ENCODE measurements around the gene C11orf91.
"Not testable (repeated sequence)": the region's sequence is repeated elsewhere in the genome, so short reads cannot be mapped to it uniquely, and the experiment has no call there.

Gene C11orf91

DNA sequence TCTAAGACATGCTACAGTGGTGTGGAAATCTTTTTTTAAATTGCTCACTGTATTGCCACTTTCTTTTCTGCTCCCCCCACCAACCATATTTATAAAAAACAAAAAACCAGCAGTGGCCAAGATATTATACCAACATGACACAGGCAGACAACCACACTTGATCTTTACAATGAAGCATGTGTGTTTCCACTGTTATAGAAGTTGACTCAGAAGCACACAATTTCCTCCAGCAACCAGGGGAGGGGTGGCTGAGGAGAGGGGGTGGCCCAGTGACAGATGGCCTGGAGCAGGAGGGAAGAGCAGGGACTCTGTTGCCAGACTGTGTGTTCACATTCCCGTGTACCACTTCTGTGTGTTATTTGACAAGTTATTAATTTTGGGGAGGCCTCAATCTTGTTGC lies 20.8 kb upstream of the C11orf91 start:
- Histone ChIP-seq H3K9ac (ENCODE audit: low read depth in 1 of 2, low read length in 2 of 2) (no peak overlapping the region), H3K9me3 (ENCODE audit: control insufficient read depth in 2 of 2, low read length in 2 of 2) (no peaks in the 10 kb centered on the region), H3K4me1 (ENCODE audit: control insufficient read depth in 2 of 2, insufficient read depth in 2 of 2, low read length in 2 of 2) (peaks cover 12 to 18% of the 10 kb centered on the region in 2 donors), H3K27me3 (ENCODE audit: control insufficient read depth in 2 of 2, insufficient read depth in 2 of 2, low read length in 2 of 2) (no peaks in the 10 kb centered on the region), H3K36me3 (ENCODE audit: control insufficient read depth in 2 of 2, insufficient read depth in 2 of 2, low read length in 2 of 2) (peaks cover 27 to 33% of the 10 kb centered on the region in 2 donors), H3K4me3 (ENCODE audit: low read length in 2 of 2) (no peak overlapping the region), H3K27ac (ENCODE audit: low read depth in 2 of 2, low read length in 2 of 2) (no peak overlapping the region)

DNA sequence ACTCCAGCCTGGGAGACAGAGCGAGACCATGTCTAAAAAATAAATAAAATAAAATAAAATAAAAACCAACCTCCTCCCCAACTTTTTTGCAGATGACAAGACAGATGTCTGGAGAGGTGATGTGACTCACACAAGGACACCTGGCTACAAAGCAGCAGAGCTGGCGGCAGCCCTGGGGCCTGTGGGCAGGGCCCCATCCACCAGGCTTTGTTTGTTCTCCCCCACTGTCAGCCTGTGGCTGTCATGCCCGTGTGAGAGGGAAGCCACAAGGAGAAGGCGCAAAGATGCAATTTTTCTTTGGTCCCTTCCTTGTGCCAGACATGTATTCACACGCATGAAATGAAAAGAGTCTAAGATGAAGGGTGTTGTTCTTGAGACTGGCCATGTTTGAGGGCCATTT lies 19.0 kb upstream of the C11orf91 start:
- peaks cover 29 to 38% of the 10 kb centered on the region in 2 donors for H3K36me3 ChIP-seq (ENCODE audit: control insufficient read depth in 2 of 2, insufficient read depth in 2 of 2, low read length in 2 of 2)

DNA sequence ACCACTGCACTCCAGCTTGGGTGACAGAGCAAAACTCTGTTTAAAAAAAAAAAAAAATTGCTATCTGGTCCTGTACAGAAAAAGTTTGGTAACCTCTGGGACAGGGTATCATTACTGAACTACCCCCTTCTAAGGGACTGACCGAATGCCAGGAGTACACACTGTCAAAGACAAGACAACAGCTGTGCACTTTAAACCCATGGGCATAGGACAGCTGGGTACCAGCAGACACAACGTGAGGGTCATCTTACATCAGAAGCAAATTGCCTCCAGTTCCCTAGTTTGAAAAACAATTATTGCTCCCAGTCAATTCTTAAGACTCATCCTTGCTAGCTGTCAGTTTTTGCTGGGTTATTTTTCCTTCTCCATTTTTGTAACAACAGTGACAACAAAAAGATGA lies 17.8 kb upstream of the C11orf91 start:
- Histone ChIP-seq H3K27ac (ENCODE audit: low read depth in 2 of 2, low read length in 2 of 2) (no peak overlapping the region), H3K9ac (ENCODE audit: low read depth in 1 of 2, low read length in 2 of 2) (no peak overlapping the region), H3K36me3 (ENCODE audit: control insufficient read depth in 2 of 2, insufficient read depth in 2 of 2, low read length in 2 of 2) (peaks cover 34 to 45% of the 10 kb centered on the region in 2 donors), H3K4me1 (ENCODE audit: control insufficient read depth in 2 of 2, insufficient read depth in 2 of 2, low read length in 2 of 2) (peaks cover 8 to 24% of the 10 kb centered on the region in 2 donors), H3K9me3 (ENCODE audit: control insufficient read depth in 2 of 2, low read length in 2 of 2) (no peaks in the 10 kb centered on the region), H3K27me3 (ENCODE audit: control insufficient read depth in 2 of 2, insufficient read depth in 2 of 2, low read length in 2 of 2) (no peaks in the 10 kb centered on the region), H3K4me3 (ENCODE audit: low read length in 2 of 2) (no peak overlapping the region)

More for the DNA sequence above, 19.0 kb upstream of the C11orf91 start:
- no peak overlapping the region for H3K27ac ChIP-seq (ENCODE audit: low read depth in 2 of 2, low read length in 2 of 2)
- peaks cover 12 to 26% of the 10 kb centered on the region in 2 donors for H3K4me1 ChIP-seq (ENCODE audit: control insufficient read depth in 2 of 2, insufficient read depth in 2 of 2, low read length in 2 of 2)
- H3K9me3 ChIP-seq (ENCODE audit: control insufficient read depth in 2 of 2, low read length in 2 of 2) = no peaks in the 10 kb centered on the region
- no peaks in the 10 kb centered on the region for H3K27me3 ChIP-seq (ENCODE audit: control insufficient read depth in 2 of 2, insufficient read depth in 2 of 2, low read length in 2 of 2)
- no peak overlapping the region for H3K4me3 ChIP-seq (ENCODE audit: low read length in 2 of 2)
- H3K9ac ChIP-seq (ENCODE audit: low read depth in 1 of 2, low read length in 2 of 2) = no peak overlapping the region

DNA sequence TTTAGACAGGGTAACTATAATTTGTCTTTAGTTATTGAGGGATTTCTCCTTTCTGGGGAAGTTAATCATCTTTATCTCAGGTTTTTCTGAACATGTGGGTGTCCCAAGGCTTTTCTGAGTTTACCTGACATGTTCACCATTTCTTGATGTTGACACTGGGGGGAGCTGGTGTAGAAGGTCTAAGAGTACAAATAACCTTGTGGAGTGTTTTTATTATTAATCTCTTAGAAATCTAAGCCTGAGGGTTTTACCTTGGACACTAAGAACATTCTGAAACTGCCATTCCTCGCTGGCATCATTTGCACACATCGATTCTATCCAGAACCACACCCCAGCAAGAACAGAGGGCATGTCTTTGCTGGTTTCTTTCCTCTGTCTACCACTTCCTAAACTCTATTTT lies 15.6 kb upstream of the C11orf91 start:
- H3K9ac ChIP-seq (ENCODE audit: low read depth in 1 of 2, low read length in 2 of 2) = no peak overlapping the region
- peaks cover 29 to 39% of the 10 kb centered on the region in 2 donors for H3K36me3 ChIP-seq (ENCODE audit: control insufficient read depth in 2 of 2, insufficient read depth in 2 of 2, low read length in 2 of 2)

DNA sequence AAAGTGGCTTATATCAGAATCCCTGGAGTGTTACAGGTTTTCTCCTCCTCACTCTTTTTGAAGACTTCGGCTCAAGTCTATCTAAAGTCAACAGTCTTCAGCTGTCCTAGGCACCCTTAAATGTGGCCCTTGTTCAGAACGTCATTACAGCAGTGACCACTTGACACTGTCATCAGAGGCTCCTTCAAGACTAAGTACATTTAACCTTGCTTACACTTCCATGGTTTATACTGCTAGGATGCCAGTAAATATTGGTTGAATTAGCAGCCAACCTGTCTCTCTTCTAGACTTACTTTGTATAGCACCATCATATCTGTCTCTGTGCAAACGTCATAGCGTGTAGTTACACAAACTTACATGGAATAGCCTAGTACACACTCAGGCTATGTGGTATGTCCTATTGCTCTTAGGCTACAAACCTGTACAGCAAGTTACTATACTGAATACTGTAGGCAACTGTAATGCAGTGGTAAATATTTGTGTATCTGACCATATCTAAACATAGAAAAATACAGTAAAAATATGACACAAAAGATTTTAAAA lies 13.3 kb upstream of the C11orf91 start:
- Histone ChIP-seq H3K9ac (ENCODE audit: low read depth in 1 of 2, low read length in 2 of 2) (no peak overlapping the region), H3K36me3 (ENCODE audit: control insufficient read depth in 2 of 2, insufficient read depth in 2 of 2, low read length in 2 of 2) (peaks cover 34 to 39% of the 10 kb centered on the region in 2 donors), H3K9me3 (ENCODE audit: control insufficient read depth in 2 of 2, low read length in 2 of 2) (no peaks in the 10 kb centered on the region), H3K27ac (ENCODE audit: low read depth in 2 of 2, low read length in 2 of 2) (no peak overlapping the region), H3K4me3 (ENCODE audit: low read length in 2 of 2) (no peak overlapping the region), H3K4me1 (ENCODE audit: control insufficient read depth in 2 of 2, insufficient read depth in 2 of 2, low read length in 2 of 2) (peaks cover 3 to 16% of the 10 kb centered on the region in 2 donors), H3K27me3 (ENCODE audit: control insufficient read depth in 2 of 2, insufficient read depth in 2 of 2, low read length in 2 of 2) (no peaks in the 10 kb centered on the region)

More for the DNA sequence above, 15.6 kb upstream of the C11orf91 start:
- no peak overlapping the region for H3K27ac ChIP-seq (ENCODE audit: low read depth in 2 of 2, low read length in 2 of 2)
- no peaks in the 10 kb centered on the region for H3K27me3 ChIP-seq (ENCODE audit: control insufficient read depth in 2 of 2, insufficient read depth in 2 of 2, low read length in 2 of 2)
- no peaks in the 10 kb centered on the region for H3K9me3 ChIP-seq (ENCODE audit: control insufficient read depth in 2 of 2, low read length in 2 of 2)
- H3K4me1 ChIP-seq (ENCODE audit: control insufficient read depth in 2 of 2, insufficient read depth in 2 of 2, low read length in 2 of 2) = peaks cover 3 to 16% of the 10 kb centered on the region in 2 donors
- H3K4me3 ChIP-seq (ENCODE audit: low read length in 2 of 2) = no peak overlapping the region

DNA sequence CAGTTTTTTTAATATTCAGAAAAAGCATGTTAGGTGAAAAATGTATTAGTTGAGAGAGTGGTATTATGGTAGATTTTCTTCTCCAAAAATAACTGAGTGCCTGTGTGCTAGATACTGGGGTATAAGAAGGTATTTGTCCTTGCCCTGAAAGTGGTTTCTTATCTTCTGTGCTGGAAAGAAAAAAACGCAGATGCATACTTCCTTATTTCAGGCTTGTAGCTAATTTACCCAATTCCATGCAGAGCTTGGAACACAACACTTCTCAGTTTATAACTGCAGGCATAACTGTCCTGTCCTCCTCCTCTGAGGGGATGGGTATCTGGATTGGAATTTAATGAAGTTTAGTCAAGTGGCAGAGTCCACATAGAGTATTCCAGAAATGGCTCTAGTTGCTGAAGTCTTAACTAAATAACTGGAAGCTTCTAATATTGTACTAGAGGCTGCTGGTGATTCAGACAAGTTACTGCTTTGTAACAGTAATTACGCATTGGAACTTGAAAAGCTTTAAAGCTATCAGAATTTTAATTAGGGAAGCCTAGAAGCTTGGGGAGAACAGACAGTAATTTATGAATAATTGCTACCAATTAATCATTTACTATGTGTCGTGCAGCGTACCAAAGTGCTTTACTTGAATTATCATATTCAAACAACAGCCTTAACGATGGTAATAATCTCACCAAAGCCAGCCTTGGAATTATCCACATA lies 12.7 kb upstream of the C11orf91 start:
- Histone ChIP-seq H3K36me3 (ENCODE audit: control insufficient read depth in 2 of 2, insufficient read depth in 2 of 2, low read length in 2 of 2) (peaks cover 36 to 38% of the 10 kb centered on the region in 2 donors), H3K27ac (ENCODE audit: low read depth in 2 of 2, low read length in 2 of 2) (no peak overlapping the region), H3K9me3 (ENCODE audit: control insufficient read depth in 2 of 2, low read length in 2 of 2) (no peaks in the 10 kb centered on the region), H3K9ac (ENCODE audit: low read depth in 1 of 2, low read length in 2 of 2) (no peak overlapping the region), H3K27me3 (ENCODE audit: control insufficient read depth in 2 of 2, insufficient read depth in 2 of 2, low read length in 2 of 2) (no peaks in the 10 kb centered on the region), H3K4me1 (ENCODE audit: control insufficient read depth in 2 of 2, insufficient read depth in 2 of 2, low read length in 2 of 2) (peaks cover 3 to 16% of the 10 kb centered on the region in 2 donors), H3K4me3 (ENCODE audit: low read length in 2 of 2) (no peak overlapping the region)

DNA sequence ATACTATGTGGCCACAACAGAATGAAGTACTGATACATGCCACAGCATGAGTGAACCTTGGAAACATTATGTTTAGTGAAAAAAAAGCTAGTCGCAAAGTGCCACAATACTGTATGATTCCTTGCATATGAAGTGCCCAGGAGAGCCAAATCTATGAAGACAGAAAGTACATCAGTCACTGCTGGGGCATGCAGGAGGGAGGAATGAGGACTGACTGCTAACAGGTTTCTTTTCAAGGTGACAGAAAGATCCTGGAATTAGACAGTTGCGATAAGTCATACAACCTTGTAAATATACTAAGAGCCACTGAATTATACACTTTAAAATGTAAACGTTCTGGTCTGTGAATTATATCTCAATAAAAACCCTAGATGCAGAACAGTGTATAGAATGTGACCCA lies 11.8 kb upstream of the C11orf91 start:
- H3K36me3 ChIP-seq (ENCODE audit: control insufficient read depth in 2 of 2, insufficient read depth in 2 of 2, low read length in 2 of 2) = peaks cover 36 to 41% of the 10 kb centered on the region in 2 donors
- H3K4me3 ChIP-seq (ENCODE audit: low read length in 2 of 2) = no peak overlapping the region
- H3K27me3 ChIP-seq (ENCODE audit: control insufficient read depth in 2 of 2, insufficient read depth in 2 of 2, low read length in 2 of 2) = no peaks in the 10 kb centered on the region
- no peak overlapping the region for H3K27ac ChIP-seq (ENCODE audit: low read depth in 2 of 2, low read length in 2 of 2)
- H3K4me1 ChIP-seq (ENCODE audit: control insufficient read depth in 2 of 2, insufficient read depth in 2 of 2, low read length in 2 of 2) = peaks cover 3 to 16% of the 10 kb centered on the region in 2 donors
- H3K9ac ChIP-seq (ENCODE audit: low read depth in 1 of 2, low read length in 2 of 2) = no peak overlapping the region
- H3K9me3 ChIP-seq (ENCODE audit: control insufficient read depth in 2 of 2, low read length in 2 of 2) = no peaks in the 10 kb centered on the region

DNA sequence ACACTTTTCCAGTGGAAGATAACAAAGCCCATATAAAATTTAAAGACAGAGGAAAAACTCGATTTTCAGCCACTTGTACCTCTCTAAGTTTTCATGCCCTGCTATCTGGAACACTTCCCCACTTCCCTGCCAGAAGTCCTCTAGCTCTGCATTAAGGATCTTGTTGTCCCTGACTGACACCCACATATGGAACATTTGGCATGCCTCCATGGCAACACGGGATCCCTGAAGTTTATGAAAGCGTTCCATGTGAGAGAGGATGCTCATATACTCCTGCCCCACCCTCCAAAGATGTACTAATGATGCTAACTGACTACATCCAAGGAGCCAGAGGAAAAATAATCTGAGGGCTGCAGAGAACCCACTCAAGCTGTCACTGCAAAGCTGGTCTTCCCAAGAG lies 8.8 kb upstream of the C11orf91 start:
- no peak overlapping the region for H3K9ac ChIP-seq (ENCODE audit: low read depth in 1 of 2, low read length in 2 of 2)
- H3K4me1 ChIP-seq (ENCODE audit: control insufficient read depth in 2 of 2, insufficient read depth in 2 of 2, low read length in 2 of 2) = peaks cover 0 to 3% of the 10 kb centered on the region in 2 donors
- peaks cover 31 to 34% of the 10 kb centered on the region in 2 donors for H3K36me3 ChIP-seq (ENCODE audit: control insufficient read depth in 2 of 2, insufficient read depth in 2 of 2, low read length in 2 of 2)
- H3K9me3 ChIP-seq (ENCODE audit: control insufficient read depth in 2 of 2, low read length in 2 of 2) = no peaks in the 10 kb centered on the region
- H3K27ac ChIP-seq (ENCODE audit: low read depth in 2 of 2, low read length in 2 of 2) = no peak overlapping the region
- no peak overlapping the region for H3K4me3 ChIP-seq (ENCODE audit: low read length in 2 of 2)
- no peaks in the 10 kb centered on the region for H3K27me3 ChIP-seq (ENCODE audit: control insufficient read depth in 2 of 2, insufficient read depth in 2 of 2, low read length in 2 of 2)

DNA sequence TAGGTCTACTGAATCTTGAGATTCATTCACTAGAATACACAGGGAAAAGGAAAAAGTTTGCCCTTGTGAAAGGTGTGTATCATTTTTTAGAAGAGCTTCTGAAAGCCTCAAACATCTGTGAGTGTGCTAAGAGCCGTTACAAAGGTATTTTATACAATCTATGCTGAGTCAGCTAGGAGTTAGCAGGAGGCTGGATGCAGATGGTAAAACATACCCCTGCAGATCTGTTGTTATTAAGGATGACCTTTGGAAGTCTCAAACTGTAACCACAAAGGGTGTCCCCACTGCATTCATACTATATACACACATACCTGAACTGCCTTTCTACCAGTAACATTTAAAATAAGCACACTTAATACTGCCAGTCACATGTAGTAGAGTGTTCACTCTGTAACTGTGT lies 8.4 kb upstream of the C11orf91 start:
- H3K9ac ChIP-seq (ENCODE audit: low read depth in 1 of 2, low read length in 2 of 2) = no peak overlapping the region
- no peaks in the 10 kb centered on the region for H3K9me3 ChIP-seq (ENCODE audit: control insufficient read depth in 2 of 2, low read length in 2 of 2)
- peaks cover 28 to 32% of the 10 kb centered on the region in 2 donors for H3K36me3 ChIP-seq (ENCODE audit: control insufficient read depth in 2 of 2, insufficient read depth in 2 of 2, low read length in 2 of 2)
- H3K27me3 ChIP-seq (ENCODE audit: control insufficient read depth in 2 of 2, insufficient read depth in 2 of 2, low read length in 2 of 2) = no peaks in the 10 kb centered on the region
- H3K4me3 ChIP-seq (ENCODE audit: low read length in 2 of 2) = no peak overlapping the region
- no peak overlapping the region for H3K27ac ChIP-seq (ENCODE audit: low read depth in 2 of 2, low read length in 2 of 2)
- H3K4me1 ChIP-seq (ENCODE audit: control insufficient read depth in 2 of 2, insufficient read depth in 2 of 2, low read length in 2 of 2) = peaks cover 3 to 7% of the 10 kb centered on the region in 2 donors

DNA sequence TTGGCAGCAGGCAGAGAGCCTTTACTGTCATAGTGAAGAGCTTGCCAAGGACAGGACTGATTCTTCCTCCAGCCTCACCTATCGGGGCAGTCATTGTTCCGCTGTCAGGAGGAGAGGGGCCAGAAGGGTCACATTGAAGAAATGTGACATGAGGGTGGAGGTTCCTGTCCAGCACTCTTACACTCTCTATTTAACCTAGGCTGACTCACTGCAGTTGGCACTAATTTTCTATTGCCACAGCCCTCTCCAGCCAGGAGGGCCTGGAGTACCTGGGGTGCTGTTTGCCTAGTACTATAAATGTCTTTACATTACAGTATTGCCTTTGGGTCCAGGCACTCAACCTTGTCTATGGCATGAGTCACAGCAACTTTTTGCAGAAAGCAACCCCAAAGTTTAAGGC lies 7.2 kb upstream of the C11orf91 start:
- H3K36me3 ChIP-seq (ENCODE audit: control insufficient read depth in 2 of 2, insufficient read depth in 2 of 2, low read length in 2 of 2) = peaks cover 25 to 29% of the 10 kb centered on the region in 2 donors
- not testable (repeated sequence) for H3K27ac ChIP-seq (ENCODE audit: low read depth in 2 of 2, low read length in 2 of 2); H3K9me3 ChIP-seq (ENCODE audit: control insufficient read depth in 2 of 2, low read length in 2 of 2); H3K27me3 ChIP-seq (ENCODE audit: control insufficient read depth in 2 of 2, insufficient read depth in 2 of 2, low read length in 2 of 2); H3K9ac ChIP-seq (ENCODE audit: low read depth in 1 of 2, low read length in 2 of 2); H3K4me3 ChIP-seq (ENCODE audit: low read length in 2 of 2)
- H3K4me1 ChIP-seq (ENCODE audit: control insufficient read depth in 2 of 2, insufficient read depth in 2 of 2, low read length in 2 of 2) = peaks cover 8 to 14% of the 10 kb centered on the region in 2 donors

Measured in mucosa of rectum (tissue), 2 donors.